Tibial nerve (tissue), 3 donors: ENCODE results near the gene GATA5.

ENCODE experiments used
- POLR2A ChIP-seq, 2 donors: fragments of 450-650 bp; IDR thresholded peaks; one replicate each; pipeline ENCODE4 v1.6.1; 2017; ENCODE audit warnings: antibody characterized with exemption in 2 of 2, mild to moderate bottlenecking in 2 of 2, moderate library complexity in 2 of 2
- TF ChIP-seq, protein P1 (sequence below), 5 experiments: fragments of 200-600 bp in 3 of 5; fragments of 450-650 bp in 2 of 5; sonication (generic) in 3 of 5; IDR thresholded peaks; one replicate each; pipeline ENCODE4 v1.5.1; 2016 to 2019; ENCODE audit warnings: antibody characterized with exemption in 5 of 5, mild to moderate bottlenecking in 3 of 5, moderate library complexity in 2 of 5

DNA sequence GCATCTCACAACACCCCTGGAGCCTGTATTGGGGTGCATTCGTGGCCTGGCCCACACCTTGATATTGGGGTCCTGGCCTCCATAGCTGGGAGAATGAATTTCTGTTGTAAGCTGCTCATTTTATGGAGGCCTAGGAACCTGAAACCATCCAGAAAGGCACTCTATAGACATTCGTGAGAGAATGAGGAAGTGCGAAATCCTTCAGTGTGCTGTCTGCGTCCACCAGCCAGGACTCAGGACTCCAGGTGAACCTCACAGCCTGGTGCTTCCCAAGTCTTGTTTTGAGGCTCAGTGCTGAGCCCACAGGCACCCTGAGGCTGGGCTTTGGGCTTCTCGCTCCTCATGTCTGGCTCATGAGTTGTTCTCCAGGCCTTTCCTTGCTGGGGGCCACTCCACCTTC, 36.6 kb downstream of the GATA5 start:
- TF ChIP-seq, protein P1, sequence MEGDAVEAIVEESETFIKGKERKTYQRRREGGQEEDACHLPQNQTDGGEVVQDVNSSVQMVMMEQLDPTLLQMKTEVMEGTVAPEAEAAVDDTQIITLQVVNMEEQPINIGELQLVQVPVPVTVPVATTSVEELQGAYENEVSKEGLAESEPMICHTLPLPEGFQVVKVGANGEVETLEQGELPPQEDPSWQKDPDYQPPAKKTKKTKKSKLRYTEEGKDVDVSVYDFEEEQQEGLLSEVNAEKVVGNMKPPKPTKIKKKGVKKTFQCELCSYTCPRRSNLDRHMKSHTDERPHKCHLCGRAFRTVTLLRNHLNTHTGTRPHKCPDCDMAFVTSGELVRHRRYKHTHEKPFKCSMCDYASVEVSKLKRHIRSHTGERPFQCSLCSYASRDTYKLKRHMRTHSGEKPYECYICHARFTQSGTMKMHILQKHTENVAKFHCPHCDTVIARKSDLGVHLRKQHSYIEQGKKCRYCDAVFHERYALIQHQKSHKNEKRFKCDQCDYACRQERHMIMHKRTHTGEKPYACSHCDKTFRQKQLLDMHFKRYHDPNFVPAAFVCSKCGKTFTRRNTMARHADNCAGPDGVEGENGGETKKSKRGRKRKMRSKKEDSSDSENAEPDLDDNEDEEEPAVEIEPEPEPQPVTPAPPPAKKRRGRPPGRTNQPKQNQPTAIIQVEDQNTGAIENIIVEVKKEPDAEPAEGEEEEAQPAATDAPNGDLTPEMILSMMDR (IDR thresholded peaks at IDR 0.05) = no peak
- no peak for TF ChIP-seq POLR2A (IDR thresholded peaks at IDR 0.05)
